Activated CD8-positive, alpha-beta memory T cell treated with anti-CD3 and anti-CD28 coated beads for 48 hours (primary cell): ENCODE results near the gene MYL11.
"Not testable (repeated sequence)": the region's sequence is repeated elsewhere in the genome, so short reads cannot be mapped to it uniquely, and the experiment has no call there.

Source experiments
- DNase-seq, 3 experiments: peaks; one replicate each; pipeline ENCODE4 v3.0.0-alpha.2; 2020; ENCODE audit warnings: low read depth in 2 of 3, low spot score in 2 of 3

MYL11 gene

GRCh38 chr16:30395155-30395991 lies 20.8 kb downstream of the MYL11 start, which contains the start of gene ZNF48:
Gene ZNF48, plus strand, starts transcription at chr16:30395420. Its CDS starts 375 bp downstream, at chr16:30395795.
- DNase-seq = peak in 1 of 3 experiments; percentile 45

- DNase-seq = no peak
These were observed 21.5 kb downstream of the MYL11 start for GRCh38 chr16:30395992-30396585.

GRCh38 chr16:30396627-30397026 lies 22.0 kb downstream of the MYL11 start:
- DNase-seq = not testable (repeated sequence)

- no peak for DNase-seq
These were observed 22.5 kb downstream of the MYL11 start for GRCh38 chr16:30397056-30397455.

GRCh38 chr16:30397776-30398660 lies 23.4 kb downstream of the MYL11 start:
- DNase-seq = no peak

- DNase-seq = no peak
These were observed 24.2 kb downstream of the MYL11 start for GRCh38 chr16:30398661-30399434.

GRCh38 chr16:30399435-30400186 lies 25.0 kb downstream of the MYL11 start:
- DNase-seq = no peak

GRCh38 chr16:30401768-30402425 lies 27.3 kb downstream of the MYL11 start:
- no peak for DNase-seq

- DNase-seq = no peak
These were observed 32.1 kb downstream of the MYL11 start for GRCh38 chr16:30406795-30407101.

- DNase-seq = peak; percentile 80 to 95 (median 88)
These were observed 32.7 kb downstream of the MYL11 start, which contains the start of gene ZNF771 for GRCh38 chr16:30407102-30407803. Gene ZNF771, plus strand, starts transcription at chr16:30407606. Its CDS starts 448 bp downstream, at chr16:30408054.

GRCh38 chr16:30407804-30408534 lies 33.4 kb downstream of the MYL11 start:
- no peak for DNase-seq

- DNase-seq = peak; percentile 78 to 96 (median 94)
These were observed 34.8 kb downstream of the MYL11 start for GRCh38 chr16:30409125-30410060.

- no peak for DNase-seq
These were observed 38.7 kb downstream of the MYL11 start for GRCh38 chr16:30413112-30413806.

GRCh38 chr16:30414159-30414558 lies 39.6 kb downstream of the MYL11 start:
- no peak for DNase-seq

GRCh38 chr16:30416047-30416603 lies 41.5 kb downstream of the MYL11 start:
- DNase-seq = no peak
